22Rv1 (cell line): ENCODE measurements around the gene CEP131.
"Not testable (repeated sequence)": the region's sequence is repeated elsewhere in the genome, so short reads cannot be mapped to it uniquely, and the experiment has no call there.

Source experiments
- H3K27ac ChIP-seq: fragments of 450-650 bp; 2 replicates; pipeline ENCODE4 v1.5.1; 2017
- ZFX ChIP-seq: fragments of 450-650 bp; IDR thresholded peaks from 2 replicates; pipeline ENCODE4 v1.6.1; 2017; ENCODE audit warnings: antibody characterized with exemption, borderline replicate concordance
- TF ChIP-seq, protein P1 (sequence below): fragments of 450-650 bp; IDR thresholded peaks from 2 replicates; pipeline ENCODE4 v1.5.1; 2017; ENCODE audit warnings: mild to moderate bottlenecking

The CEP131 gene

DNA sequence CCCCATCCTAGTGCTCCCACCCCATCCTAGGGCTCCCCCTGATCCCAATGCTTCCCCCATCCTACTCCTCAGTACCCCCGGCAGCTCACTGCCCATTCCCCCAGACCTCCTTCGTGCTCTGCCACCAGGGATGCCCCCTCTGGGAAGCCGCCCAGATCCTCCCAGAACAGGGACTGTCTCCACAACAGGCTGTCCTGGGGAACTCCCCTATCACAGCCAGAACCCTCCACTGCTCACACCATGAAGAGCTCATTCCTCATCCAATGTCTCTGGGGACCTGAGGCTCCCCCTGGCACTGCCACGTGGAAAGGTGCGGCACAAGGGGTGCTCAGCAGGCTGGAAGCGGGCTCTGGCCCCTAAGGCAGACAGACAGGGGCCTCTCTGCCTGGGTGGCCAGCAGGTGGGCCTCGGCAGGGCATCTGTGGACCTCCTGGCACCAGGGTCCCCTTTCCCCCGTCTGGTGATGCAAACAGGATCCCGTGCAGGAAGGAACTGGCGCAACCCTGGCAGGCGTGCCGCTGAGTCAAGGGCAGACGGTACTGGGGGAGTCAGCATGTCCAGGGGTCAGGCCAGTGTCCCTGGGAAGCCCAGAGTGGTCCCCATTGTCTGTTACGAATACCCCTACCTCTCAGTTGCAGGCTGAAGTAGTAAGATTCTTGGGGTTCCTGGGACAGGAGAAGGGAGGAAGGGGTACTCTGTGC lies 72.2 kb downstream of the CEP131 start:
- H3K27ac ChIP-seq, result no peak overlapping the region
- TF ChIP-seq ZFX, result no peak
- TF ChIP-seq, protein P1, sequence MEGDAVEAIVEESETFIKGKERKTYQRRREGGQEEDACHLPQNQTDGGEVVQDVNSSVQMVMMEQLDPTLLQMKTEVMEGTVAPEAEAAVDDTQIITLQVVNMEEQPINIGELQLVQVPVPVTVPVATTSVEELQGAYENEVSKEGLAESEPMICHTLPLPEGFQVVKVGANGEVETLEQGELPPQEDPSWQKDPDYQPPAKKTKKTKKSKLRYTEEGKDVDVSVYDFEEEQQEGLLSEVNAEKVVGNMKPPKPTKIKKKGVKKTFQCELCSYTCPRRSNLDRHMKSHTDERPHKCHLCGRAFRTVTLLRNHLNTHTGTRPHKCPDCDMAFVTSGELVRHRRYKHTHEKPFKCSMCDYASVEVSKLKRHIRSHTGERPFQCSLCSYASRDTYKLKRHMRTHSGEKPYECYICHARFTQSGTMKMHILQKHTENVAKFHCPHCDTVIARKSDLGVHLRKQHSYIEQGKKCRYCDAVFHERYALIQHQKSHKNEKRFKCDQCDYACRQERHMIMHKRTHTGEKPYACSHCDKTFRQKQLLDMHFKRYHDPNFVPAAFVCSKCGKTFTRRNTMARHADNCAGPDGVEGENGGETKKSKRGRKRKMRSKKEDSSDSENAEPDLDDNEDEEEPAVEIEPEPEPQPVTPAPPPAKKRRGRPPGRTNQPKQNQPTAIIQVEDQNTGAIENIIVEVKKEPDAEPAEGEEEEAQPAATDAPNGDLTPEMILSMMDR, result no peak

DNA sequence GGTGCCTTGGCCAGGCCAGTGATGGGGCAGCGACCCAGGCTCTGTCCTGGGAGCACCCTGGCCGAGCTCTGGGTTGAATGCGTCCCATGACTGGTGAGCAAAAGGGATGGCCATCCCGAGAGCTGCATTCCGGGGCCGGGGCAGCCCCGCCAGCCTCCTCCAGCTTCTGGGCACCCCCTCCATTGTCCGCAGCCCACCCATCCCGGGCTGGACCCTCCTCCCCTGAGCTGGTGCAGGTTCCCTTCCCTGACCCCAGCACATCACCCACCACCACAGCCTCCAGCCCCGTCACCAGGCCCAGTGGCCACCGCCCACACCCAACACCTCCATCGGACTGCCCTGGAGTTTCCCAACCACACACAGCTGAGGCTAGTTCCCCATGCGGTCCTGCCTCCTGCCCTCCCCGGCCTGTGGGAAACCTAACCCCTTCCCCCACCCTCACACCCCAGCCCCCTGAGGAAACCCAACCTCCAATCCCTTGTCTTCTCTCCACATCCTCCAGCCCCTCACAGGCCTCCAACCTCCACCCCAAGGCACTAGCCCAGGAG lies 73.7 kb downstream of the CEP131 start:
- TF ChIP-seq, protein P1, result no peak
- TF ChIP-seq ZFX, result no peak
- H3K27ac ChIP-seq, result no peak overlapping the region

DNA sequence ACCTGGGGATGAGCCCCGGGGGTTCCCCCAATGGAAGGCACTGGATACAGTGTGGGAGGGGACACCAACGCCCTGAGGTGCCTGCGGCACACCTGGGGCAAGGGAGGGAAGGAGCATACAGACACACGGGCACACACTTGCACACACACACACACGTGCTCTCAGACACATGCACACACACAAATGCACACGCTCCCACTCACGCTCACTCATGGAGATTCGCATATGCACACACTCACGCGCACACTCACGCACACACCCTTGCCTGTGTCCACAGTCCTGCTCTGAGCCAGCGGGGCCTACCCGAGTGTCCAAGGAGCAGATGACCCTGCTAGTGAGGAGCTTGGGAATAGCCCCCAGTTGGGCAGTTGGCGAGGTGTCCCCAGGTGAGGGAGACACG lies 74.2 kb downstream of the CEP131 start:
- no peak overlapping the region for H3K27ac ChIP-seq

DNA sequence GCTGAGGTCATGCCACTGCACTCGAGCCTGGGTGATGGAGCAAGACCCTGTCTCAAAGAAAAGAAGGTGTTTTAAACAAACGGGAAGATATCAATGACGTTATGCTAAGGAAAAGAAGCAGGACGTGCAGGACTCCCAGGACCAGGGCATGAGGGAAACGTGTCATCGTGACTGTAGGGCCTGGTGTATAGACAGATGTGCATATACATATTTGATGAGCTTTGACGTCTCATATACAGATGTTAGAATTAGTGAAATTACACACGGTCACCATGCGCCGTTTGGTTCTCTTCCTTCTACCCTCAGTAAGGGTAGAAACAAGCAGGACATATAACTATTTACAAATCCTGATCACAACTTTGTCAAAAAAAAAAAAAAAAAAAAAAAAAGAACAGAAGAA lies 75.1 kb downstream of the CEP131 start:
- TF ChIP-seq, protein P1, result no peak
- no peak for TF ChIP-seq ZFX
- no peak overlapping the region for H3K27ac ChIP-seq

More for the DNA sequence above, 74.2 kb downstream of the CEP131 start:
- TF ChIP-seq, protein P1, result no peak
- no peak for TF ChIP-seq ZFX

DNA sequence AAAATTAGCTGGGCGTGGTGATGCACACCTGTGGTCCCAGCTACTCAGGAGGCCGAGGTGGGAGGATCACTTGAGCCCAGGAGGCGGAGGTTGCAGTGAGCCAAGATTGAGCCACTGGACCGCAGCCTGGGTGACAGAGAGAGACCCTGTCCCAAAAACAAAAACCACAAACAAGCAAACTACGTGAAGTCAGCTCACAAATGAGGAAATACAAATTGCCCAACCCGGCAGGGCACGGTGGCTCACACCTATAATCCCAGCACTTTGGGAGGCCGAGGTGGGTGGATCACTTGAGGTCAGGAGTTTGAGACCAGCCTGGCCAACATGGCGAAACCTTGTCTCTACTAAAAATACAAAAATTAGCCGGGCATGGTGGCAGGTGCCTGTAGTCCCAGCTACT lies 76.6 kb downstream of the CEP131 start:
- H3K27ac ChIP-seq, result not testable (repeated sequence)

DNA sequence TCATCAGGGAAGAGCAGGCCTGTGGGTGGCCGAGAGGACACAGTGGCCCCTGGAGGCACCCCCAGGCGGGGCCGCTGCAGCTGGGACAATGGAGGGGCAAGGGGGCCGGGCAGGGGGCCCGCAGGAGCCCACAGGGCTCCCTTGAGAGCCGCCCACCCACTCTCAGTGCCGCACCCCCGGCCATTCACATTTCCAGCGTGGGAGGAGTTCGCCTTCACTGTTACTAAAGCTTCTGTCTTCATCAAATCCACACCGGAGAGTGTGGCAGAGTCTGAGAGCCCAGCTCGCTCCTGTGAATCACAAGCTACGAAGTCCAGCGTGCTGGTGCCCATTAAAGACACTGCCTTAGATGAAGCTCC lies 78.4 kb downstream of the CEP131 start:
- no peak overlapping the region for H3K27ac ChIP-seq
- TF ChIP-seq, protein P1, result no peak
- no peak for TF ChIP-seq ZFX

DNA sequence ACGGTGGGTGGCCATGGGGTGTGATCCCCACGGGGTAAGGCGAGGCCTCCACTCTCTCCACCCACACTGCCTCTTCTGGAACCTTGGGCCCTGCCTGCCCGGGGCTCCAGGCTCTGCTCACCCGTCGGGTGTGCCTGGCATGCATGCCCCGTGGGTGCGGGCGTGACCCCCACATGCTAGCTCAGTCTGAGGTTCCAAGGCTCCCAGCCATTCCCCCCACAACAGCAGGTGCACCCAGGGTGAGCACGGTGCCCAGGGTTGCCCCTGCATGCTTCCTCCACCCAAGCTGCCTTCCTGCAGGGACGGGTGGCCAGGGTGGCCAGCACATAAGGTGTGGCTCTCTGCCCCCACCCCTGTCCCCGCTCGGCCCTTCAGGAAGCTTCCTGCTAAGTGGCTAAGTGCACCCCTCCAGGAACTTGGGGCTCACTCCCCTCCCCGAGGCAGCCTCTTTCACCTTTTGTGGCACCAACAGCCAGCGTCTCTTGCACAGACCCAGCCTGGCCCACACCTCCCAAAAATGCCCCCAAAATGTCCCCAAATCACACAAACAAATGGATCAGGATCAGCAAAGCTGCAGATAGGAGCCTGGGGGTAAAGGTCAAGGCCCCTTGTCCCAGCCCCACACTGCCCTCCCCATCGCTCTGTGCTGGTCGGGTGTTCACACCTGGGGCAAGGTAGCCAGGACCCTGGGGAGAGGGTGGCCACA lies 78.9 kb downstream of the CEP131 start:
- no peak for TF ChIP-seq ZFX
- TF ChIP-seq, protein P1, result no peak

More for the DNA sequence above, 78.9 kb downstream of the CEP131 start:
- H3K27ac ChIP-seq, result no peak overlapping the region
